Ishikawa (cell line): ENCODE results near the gene EMILIN2.

Experiments
- CEBPB ChIP-seq: IDR thresholded peaks from 2 replicates; pipeline ENCODE4 v1.6.1; 2012
- CREB1 ChIP-seq: IDR thresholded peaks from 2 replicates; pipeline ENCODE4 v1.6.1; 2012; ENCODE audit warnings: low read depth
- EGR1 ChIP-seq: IDR thresholded peaks from 2 replicates; pipeline ENCODE4 v1.6.1; 2012
- EP300 ChIP-seq: IDR thresholded peaks from 2 replicates; pipeline ENCODE4 v1.6.1; 2012; ENCODE audit warnings: borderline replicate concordance
- FOXM1 ChIP-seq: IDR thresholded peaks from 2 replicates; pipeline ENCODE4 v1.6.1; 2012; ENCODE audit warnings: low read depth, borderline replicate concordance
- MAX ChIP-seq: IDR thresholded peaks from 2 replicates; pipeline ENCODE4 v1.6.1; 2012
- NFIC ChIP-seq: IDR thresholded peaks from 2 replicates; pipeline ENCODE4 v1.6.1; 2012
- RAD21 ChIP-seq: IDR thresholded peaks from 2 replicates; pipeline ENCODE4 v1.6.1; 2012; ENCODE audit warnings: low read depth
- REST ChIP-seq: IDR thresholded peaks from 2 replicates; pipeline ENCODE4 v1.6.1; 2012; ENCODE audit warnings: low read depth, mild to moderate bottlenecking
- TAF1 ChIP-seq: IDR thresholded peaks from 2 replicates; pipeline ENCODE4 v1.6.1; 2012; ENCODE audit warnings: low read depth, mild to moderate bottlenecking
- TCF12 ChIP-seq: IDR thresholded peaks from 2 replicates; pipeline ENCODE4 v1.6.1; 2012; ENCODE audit warnings: low read depth
- TEAD4 ChIP-seq: IDR thresholded peaks from 2 replicates; pipeline ENCODE4 v1.6.1; 2012
- USF1 ChIP-seq: IDR thresholded peaks from 2 replicates; pipeline ENCODE4 v1.6.1; 2012
- YY1 ChIP-seq: IDR thresholded peaks from 2 replicates; pipeline ENCODE4 v1.6.1; 2012; ENCODE audit warnings: low read depth
- ZBTB7A ChIP-seq: IDR thresholded peaks from 2 replicates; pipeline ENCODE4 v1.6.1; 2012; ENCODE audit warnings: low read depth

Gene EMILIN2

GRCh38 chr18:2917259-2918047 is 70.6 kb downstream of the EMILIN2 start:
- TF ChIP-seq MAX (no peak), FOXM1 (no peak), USF1 (no peak), REST (no peak), RAD21 (no peak), ZBTB7A (no peak), CEBPB (no peak), TEAD4 (no peak), YY1 (no peak), TAF1 (no peak), CREB1 (no peak), EP300 (no peak), EGR1 (no peak), TCF12 (no peak), NFIC (no peak)

- no peak for TF ChIP-seq NFIC
- TF ChIP-seq REST, result no peak
- TF ChIP-seq TEAD4, result no peak
- TF ChIP-seq EP300, result no peak
Measured at GRCh38 chr18:2918761-2919550, 72.2 kb downstream of the EMILIN2 start.

- TF ChIP-seq TEAD4 (no peak), CEBPB (no peak), YY1 (no peak), TCF12 (no peak), USF1 (no peak), TAF1 (no peak), CREB1 (no peak)
Measured at GRCh38 chr18:2919600-2919999, 72.8 kb downstream of the EMILIN2 start.

- TF ChIP-seq TCF12 (no peak), YY1 (no peak), MAX (no peak), CEBPB (no peak), NFIC (no peak), FOXM1 (no peak), TEAD4 (no peak), TAF1 (no peak), ZBTB7A (no peak), CREB1 (no peak), REST (no peak)
Measured at GRCh38 chr18:2920027-2920426, 73.2 kb downstream of the EMILIN2 start.
